Thyroid gland (tissue), 4 donors: ENCODE data around the gene ZIC5. TPM values are rescaled to one million over a fixed set of nuclear protein-coding genes. Genes with fewer than 3 reads are reported as not detected.

Experiments
- DNase-seq, 2 donors: peaks; one replicate each; pipeline ENCODE4 v3.0.0-alpha.2; 2019
- H3K27ac ChIP-seq, 3 donors: fragments of 200-600 bp; sonication (generic); 1 replicate in 2 of 3; 2 replicates in 1 of 3; pipeline ENCODE4 v1.5.1; 2016 to 2019; ENCODE audit warnings: mild to moderate bottlenecking in 1 of 3, moderate library complexity in 1 of 3
- H3K27me3 ChIP-seq: fragments of 200-600 bp; sonication (generic); one replicate; pipeline ENCODE4 v1.5.1; 2019
- H3K36me3 ChIP-seq, 2 donors: fragments of 200-600 bp; sonication (generic); one replicate each; pipeline ENCODE4 v1.5.1; 2016 to 2019
- H3K4me1 ChIP-seq, 2 donors: fragments of 200-600 bp; sonication (generic); one replicate each; pipeline ENCODE4 v1.5.1; 2017 to 2019
- H3K4me3 ChIP-seq, 3 donors: fragments of 200-600 bp; sonication (generic); replicated peaks in 1 of 3; 1 replicate in 2 of 3; 2 replicates in 1 of 3; pipeline ENCODE4 v1.5.1; 2016; ENCODE audit warnings: mild to moderate bottlenecking in 1 of 3
- H3K9me3 ChIP-seq: fragments of 200-600 bp; sonication (generic); one replicate; pipeline ENCODE4 v1.5.1; 2017
- POLR2A ChIP-seq, 2 donors: fragments of 450-650 bp; IDR thresholded peaks; one replicate each; pipeline ENCODE4 v1.6.1; 2017; ENCODE audit warnings: antibody characterized with exemption in 2 of 2, mild to moderate bottlenecking in 2 of 2, moderate library complexity in 1 of 2
- WGBS, 2 donors: methylation state at CpG; one replicate each; pipeline ENCODE4 v1.1.5; 2017; 5-methylcytosine and 5-hydroxymethylcytosine counted together
- intact Hi-C: fragments of 100-400 bp; cut with DNase I; formaldehyde crosslinking; loops from one replicate; pipeline ENCODE4 v1.15.1; 2023
- total RNA-seq, 4 donors: library from RNA; depleted of rRNA; stranded (reverse); fragments of >200 nt; gene quantifications; one replicate each; pipeline ENCODE4 v1.2.3, GENCODE V29; 2016
- TF ChIP-seq, protein P1 (sequence below), 6 experiments: fragments of 200-600 bp in 3 of 6; fragments of 450-650 bp in 3 of 6; sonication (generic) in 3 of 6; IDR thresholded peaks; one replicate each; pipeline ENCODE4 v1.5.1; 2016 to 2019; ENCODE audit warnings: antibody characterized with exemption in 6 of 6, mild to moderate bottlenecking in 2 of 6, inconsistent platforms in 1 of 6, moderate library complexity in 1 of 6

The ZIC5 gene
- total RNA-seq, 4 donors from 2014 or later = not detected

- H3K4me1 ChIP-seq = peaks cover 0 to 13% of the 10 kb centered on the region in 2 donors
- H3K4me3 ChIP-seq = no peak overlapping the region
- H3K27ac ChIP-seq = no peak overlapping the region
- WGBS, 2 donors = 8 to 15% methylated on average over 42 of the region's 42 CpGs
- H3K27me3 ChIP-seq = peaks cover 89% of the 10 kb centered on the region
- H3K9me3 ChIP-seq = no peaks in the 10 kb centered on the region
- no peak for DNase-seq
- no peaks in the 10 kb centered on the region for H3K36me3 ChIP-seq
- TF ChIP-seq, protein P1, sequence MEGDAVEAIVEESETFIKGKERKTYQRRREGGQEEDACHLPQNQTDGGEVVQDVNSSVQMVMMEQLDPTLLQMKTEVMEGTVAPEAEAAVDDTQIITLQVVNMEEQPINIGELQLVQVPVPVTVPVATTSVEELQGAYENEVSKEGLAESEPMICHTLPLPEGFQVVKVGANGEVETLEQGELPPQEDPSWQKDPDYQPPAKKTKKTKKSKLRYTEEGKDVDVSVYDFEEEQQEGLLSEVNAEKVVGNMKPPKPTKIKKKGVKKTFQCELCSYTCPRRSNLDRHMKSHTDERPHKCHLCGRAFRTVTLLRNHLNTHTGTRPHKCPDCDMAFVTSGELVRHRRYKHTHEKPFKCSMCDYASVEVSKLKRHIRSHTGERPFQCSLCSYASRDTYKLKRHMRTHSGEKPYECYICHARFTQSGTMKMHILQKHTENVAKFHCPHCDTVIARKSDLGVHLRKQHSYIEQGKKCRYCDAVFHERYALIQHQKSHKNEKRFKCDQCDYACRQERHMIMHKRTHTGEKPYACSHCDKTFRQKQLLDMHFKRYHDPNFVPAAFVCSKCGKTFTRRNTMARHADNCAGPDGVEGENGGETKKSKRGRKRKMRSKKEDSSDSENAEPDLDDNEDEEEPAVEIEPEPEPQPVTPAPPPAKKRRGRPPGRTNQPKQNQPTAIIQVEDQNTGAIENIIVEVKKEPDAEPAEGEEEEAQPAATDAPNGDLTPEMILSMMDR (IDR thresholded peaks at IDR 0.05) = no peak
- no peak for TF ChIP-seq POLR2A (IDR thresholded peaks at IDR 0.05)
- intact Hi-C loops = loop anchor here (2.0 kb wide), 1 partner anchor 18 kb away; no protein-coding TSS in a partner anchor
These were observed 18.8 kb upstream of the ZIC5 start for GRCh38 chr13:99990126-99990977.

DNA sequence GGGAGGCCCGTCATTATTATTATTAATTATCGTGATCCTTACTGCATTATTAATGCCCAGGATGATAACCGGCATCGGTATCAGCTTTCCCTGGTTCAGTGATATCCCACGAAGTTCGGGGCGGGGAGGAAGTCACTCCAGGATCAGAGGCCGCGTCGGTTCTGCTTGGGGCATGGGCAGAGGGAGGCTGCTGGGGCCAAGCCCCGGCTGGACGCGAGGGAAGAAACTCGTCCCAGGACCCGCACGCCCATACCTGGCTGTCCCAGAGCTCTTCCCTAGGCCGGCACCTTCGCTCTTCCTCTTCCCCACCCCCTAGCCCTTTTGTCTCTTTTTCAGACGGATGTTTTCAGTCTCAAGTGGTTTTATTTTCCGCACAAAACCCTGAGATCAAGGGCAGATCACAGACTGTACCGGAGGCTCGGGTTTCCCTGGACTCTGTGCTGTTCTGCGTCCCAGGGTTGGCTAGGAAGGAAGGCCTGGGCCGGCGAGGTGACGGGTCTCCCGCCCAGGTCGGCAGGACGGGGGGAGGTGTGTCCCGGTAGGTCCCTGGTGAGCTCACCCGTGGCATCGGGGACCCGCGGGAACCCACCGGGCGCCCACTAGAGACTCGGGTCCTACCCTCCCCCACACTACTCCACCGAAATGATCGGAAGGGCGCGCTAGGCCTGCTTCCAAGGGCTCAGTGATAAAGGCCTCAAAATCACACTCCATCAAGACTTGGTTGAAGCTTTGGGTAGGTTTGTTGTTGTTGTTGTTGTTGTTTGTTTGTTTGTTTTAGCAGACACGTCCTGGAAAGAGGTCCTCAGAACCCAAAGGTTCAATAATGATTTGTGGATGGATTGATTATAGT lies 17.9 kb upstream of the ZIC5 start:
- intact Hi-C loops = loop anchor here (2.0 to 10.0 kb wide), 2 partner anchors 17 to 335 kb away; no protein-coding TSS in a partner anchor
- H3K27ac ChIP-seq = no peak overlapping the region
- no peaks in the 10 kb centered on the region for H3K36me3 ChIP-seq
- TF ChIP-seq POLR2A (IDR thresholded peaks at IDR 0.05) = no peak
- TF ChIP-seq, protein P1 (IDR thresholded peaks at IDR 0.05) = no peak
- DNase-seq = no peak
- peaks cover 86% of the 10 kb centered on the region for H3K27me3 ChIP-seq
- WGBS, 2 donors = 10 to 16% methylated on average over 32 to 38 of the region's 42 CpGs
- no peak overlapping the region for H3K4me3 ChIP-seq
- peaks cover 0 to 13% of the 10 kb centered on the region in 2 donors for H3K4me1 ChIP-seq
- H3K9me3 ChIP-seq = no peaks in the 10 kb centered on the region

GRCh38 chr13:99988529-99989275 lies 17.1 kb upstream of the ZIC5 start:
- H3K27ac ChIP-seq = no peak overlapping the region
- no peaks in the 10 kb centered on the region for H3K36me3 ChIP-seq
- intact Hi-C loops = loop anchor here (10.0 kb wide), 1 partner anchor 334 kb away; no protein-coding TSS in a partner anchor
- no peak for TF ChIP-seq POLR2A (IDR thresholded peaks at IDR 0.05)
- TF ChIP-seq, protein P1 (IDR thresholded peaks at IDR 0.05) = no peak
- peaks cover 86% of the 10 kb centered on the region for H3K27me3 ChIP-seq
- H3K9me3 ChIP-seq = no peaks in the 10 kb centered on the region
- H3K4me1 ChIP-seq = peaks cover 0 to 13% of the 10 kb centered on the region in 2 donors
- no peak overlapping the region for H3K4me3 ChIP-seq
- 9 to 11% methylated on average over 32 to 33 of the region's 43 CpGs for WGBS, 2 donors
- no peak for DNase-seq

DNA sequence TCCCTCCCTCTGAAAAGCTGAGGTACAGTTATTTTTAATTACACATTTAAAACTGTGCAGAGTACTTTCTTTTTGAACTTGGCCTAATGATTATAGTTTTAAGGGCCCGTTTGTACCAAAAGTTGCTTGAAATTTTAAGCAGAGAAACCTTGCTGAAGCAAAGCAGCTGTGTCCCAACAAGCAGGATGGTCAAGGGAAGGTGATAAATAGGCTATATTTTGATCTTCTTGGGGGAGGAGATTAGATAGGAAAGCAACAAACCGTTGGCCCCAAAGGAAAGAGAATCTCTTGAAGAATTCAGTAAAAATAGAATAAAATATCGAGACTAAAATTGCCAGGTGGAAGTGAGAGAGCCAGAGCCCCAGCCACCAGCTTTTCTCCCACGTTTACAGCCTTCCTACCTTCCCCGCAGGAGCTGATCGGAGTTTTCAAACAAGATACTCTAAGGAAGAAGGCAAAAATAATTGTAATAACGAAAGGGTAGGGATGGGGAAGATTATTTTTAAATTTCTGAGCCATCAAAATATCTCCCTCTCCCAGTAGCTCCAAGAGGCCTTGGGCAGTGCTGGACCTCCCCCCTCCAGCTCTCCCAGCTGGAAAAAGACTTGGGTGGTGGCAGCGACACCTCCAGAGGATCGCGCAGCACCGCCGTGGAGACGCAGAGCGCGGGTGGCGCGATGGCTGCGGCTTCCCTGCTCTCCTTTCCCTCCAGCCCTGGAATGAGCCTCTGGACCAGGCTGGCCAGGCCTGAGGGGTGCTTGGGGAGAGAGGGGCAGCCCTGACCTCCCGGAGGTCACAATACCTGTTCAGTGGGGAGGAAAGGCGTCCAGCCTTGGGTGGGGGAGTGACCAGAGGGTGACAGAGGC lies 15.8 kb upstream of the ZIC5 start:
- intact Hi-C loops = loop anchor here (10.0 kb wide), 1 partner anchor 333 kb away; no protein-coding TSS in a partner anchor
- H3K36me3 ChIP-seq = no peaks in the 10 kb centered on the region
- H3K4me1 ChIP-seq = peaks cover 0 to 16% of the 10 kb centered on the region in 2 donors
- H3K4me3 ChIP-seq = no peak overlapping the region
- H3K27me3 ChIP-seq = peaks cover 86% of the 10 kb centered on the region
- no peak overlapping the region for H3K27ac ChIP-seq
- TF ChIP-seq POLR2A (IDR thresholded peaks at IDR 0.05) = no peak
- TF ChIP-seq, protein P1 (IDR thresholded peaks at IDR 0.05) = no peak
- WGBS, 2 donors = 12 to 19% methylated on average over 20 of the region's 20 CpGs
- H3K9me3 ChIP-seq = no peaks in the 10 kb centered on the region
- no peak for DNase-seq
